ENCODE results near the gene TCF7L2.

GRCh38 chr10:113053091-113053490 is 103.0 kb downstream of the TCF7L2 start:
- TF ChIP-seq, protein P1, sequence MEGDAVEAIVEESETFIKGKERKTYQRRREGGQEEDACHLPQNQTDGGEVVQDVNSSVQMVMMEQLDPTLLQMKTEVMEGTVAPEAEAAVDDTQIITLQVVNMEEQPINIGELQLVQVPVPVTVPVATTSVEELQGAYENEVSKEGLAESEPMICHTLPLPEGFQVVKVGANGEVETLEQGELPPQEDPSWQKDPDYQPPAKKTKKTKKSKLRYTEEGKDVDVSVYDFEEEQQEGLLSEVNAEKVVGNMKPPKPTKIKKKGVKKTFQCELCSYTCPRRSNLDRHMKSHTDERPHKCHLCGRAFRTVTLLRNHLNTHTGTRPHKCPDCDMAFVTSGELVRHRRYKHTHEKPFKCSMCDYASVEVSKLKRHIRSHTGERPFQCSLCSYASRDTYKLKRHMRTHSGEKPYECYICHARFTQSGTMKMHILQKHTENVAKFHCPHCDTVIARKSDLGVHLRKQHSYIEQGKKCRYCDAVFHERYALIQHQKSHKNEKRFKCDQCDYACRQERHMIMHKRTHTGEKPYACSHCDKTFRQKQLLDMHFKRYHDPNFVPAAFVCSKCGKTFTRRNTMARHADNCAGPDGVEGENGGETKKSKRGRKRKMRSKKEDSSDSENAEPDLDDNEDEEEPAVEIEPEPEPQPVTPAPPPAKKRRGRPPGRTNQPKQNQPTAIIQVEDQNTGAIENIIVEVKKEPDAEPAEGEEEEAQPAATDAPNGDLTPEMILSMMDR (IDR thresholded peaks at IDR 0.05) = no peak
- no peak for TF ChIP-seq POLR2A (IDR thresholded peaks at IDR 0.05)

All from body of pancreas (tissue), 4 donors.